NCI-H1417 treated with DMSO at 0.1 percent for 48 hours (cell line): Measurements from ENCODE around the gene GDPD5.
"Not testable (repeated sequence)": the region's sequence is repeated elsewhere in the genome, so short reads cannot be mapped to it uniquely, and the experiment has no call there.

ENCODE experiments used
- DNase-seq: peaks from one replicate; lab custom pipeline; 2025; lab: John Stamatoyannopoulos, UW

The GDPD5 gene

GRCh38 chr11:75428989-75429640 lies 96.6 kb downstream of the GDPD5 start:
- DNase-seq, result no peak

DNA sequence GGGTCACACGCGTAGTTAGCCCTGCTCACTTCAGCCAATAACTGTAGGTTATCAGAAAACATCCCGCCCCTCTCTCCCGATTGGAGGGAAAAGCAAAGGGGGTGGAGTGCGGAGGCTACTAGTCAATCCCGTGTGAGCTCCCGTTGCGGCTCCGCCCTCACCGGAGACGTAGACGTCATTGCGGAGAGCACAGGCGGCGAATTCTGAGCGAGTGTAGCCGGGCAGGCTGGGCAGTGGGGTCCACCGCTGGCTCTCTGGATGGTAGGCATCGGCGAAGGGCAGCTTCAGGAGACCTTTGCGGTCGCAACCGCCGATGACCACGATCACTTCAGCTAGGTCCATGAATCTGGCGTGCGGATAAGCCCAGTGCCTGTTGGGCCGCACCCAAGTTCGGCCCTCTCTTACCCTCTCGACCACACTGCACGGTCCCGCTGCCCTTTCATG lies 97.4 kb downstream of the GDPD5 start:
- no peak for DNase-seq

DNA sequence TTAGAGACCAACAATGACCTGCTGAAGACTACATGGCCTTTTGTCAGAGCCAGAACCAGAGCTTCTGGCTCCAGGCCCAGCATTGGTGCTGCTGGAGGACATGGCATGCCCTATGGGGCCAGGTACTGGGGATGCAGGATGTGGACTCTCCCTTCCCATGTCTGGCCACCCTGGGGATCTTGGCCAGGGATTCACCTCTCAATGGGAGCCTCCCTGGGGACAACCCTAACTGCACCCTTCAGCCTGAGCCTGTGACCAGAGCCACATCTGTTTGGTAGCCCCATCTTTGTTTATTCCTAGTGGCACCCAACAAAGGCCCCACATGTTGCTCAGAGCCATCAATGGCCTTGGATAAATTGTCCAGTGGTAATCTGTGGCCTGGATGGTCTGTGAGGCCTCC lies 98.6 kb downstream of the GDPD5 start:
- DNase-seq, result no peak

DNA sequence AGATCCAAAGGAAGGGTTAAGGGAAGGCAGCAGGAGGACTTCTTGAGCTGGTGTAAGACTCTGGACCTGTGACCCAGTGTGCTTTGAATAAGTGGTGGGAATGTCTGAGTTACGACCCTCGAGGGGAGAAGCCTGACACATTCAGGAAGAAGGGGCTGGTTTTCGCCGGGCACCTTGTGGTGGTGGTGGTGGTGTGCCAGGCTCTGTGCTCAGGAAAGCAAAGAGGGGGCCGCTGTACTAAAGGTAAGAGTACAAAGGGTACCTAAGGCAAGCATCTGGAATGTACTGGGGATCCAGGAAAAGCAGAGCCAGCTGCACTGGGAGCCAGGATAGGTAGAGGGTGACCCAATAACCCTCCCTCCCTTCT lies 99.0 kb downstream of the GDPD5 start:
- no peak for DNase-seq

- no peak for DNase-seq
Measured at GRCh38 chr11:75425422-75425821, 100.3 kb downstream of the GDPD5 start.

DNA sequence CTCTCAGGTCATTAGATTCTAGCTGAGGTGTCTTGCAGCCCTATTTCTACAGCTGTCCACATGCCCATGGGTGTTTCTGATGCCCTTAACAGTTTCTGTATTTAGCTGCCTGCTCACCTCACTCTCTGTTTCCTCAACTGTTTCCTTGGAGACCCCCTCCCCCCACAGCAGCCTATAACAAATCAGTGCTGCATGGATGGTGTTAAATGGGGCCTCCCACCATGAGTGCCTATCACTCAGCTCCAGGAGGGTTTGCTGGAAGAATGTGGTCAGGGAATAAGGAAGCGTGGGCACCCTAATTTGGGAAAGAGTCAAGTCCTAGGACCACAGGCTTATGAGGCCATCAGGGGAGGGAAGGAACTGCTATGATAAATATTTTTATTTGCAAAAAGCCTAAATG lies 101.3 kb downstream of the GDPD5 start:
- no peak for DNase-seq

- DNase-seq, result no peak
Measured at GRCh38 chr11:75423721-75424120, 102.0 kb downstream of the GDPD5 start.

DNA sequence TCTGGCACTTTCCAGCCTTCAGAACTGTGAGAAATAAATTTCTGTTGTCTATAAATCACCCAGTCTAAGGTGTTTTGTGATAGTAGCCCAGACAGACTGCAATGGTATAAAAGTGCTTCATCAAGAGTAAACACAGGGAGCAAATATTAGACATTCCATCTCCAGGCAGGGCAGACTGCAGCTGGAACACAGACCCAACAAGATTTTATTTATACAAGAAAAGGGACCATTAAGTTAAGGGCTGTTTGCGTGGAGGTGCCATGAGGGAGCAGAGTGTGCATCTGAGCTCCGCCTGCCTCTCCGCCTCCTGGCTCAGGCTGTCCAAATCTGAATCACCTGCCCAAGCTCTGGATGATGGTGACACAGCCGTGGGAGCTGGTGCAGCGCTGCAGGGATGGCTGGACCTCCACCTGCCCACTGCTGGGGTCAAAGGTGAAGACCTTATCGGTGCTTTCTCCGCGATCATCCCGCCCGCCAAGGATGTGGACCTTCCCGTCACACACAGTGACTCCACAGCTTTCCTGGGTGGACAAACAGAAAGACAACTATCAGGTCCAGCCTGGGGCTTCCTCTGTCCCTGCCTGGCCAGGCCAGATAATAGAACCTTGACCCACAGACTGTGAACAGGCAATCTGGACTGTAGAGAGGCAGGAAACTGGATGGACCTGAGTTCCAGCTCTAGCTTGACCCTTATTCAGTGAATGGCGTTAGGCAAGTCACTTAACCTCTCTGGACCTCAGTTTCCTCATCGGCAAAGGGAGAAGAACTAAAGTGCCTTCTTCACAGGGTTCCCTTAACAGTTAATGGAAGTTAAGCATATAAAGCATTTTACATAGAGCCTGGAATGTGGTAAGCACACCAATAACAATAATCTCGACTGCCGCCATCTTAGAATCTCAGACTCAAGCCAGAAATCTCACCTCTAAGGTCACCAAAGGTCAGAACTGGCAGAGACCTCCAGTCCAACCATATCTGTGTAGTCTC lies 103.2 kb downstream of the GDPD5 start:
- peak; percentile 62 for DNase-seq

GRCh38 chr11:75421902-75422247 lies 103.9 kb downstream of the GDPD5 start:
- DNase-seq, result no peak

- DNase-seq, result no peak
Measured at GRCh38 chr11:75421035-75421602, 104.6 kb downstream of the GDPD5 start.

DNA sequence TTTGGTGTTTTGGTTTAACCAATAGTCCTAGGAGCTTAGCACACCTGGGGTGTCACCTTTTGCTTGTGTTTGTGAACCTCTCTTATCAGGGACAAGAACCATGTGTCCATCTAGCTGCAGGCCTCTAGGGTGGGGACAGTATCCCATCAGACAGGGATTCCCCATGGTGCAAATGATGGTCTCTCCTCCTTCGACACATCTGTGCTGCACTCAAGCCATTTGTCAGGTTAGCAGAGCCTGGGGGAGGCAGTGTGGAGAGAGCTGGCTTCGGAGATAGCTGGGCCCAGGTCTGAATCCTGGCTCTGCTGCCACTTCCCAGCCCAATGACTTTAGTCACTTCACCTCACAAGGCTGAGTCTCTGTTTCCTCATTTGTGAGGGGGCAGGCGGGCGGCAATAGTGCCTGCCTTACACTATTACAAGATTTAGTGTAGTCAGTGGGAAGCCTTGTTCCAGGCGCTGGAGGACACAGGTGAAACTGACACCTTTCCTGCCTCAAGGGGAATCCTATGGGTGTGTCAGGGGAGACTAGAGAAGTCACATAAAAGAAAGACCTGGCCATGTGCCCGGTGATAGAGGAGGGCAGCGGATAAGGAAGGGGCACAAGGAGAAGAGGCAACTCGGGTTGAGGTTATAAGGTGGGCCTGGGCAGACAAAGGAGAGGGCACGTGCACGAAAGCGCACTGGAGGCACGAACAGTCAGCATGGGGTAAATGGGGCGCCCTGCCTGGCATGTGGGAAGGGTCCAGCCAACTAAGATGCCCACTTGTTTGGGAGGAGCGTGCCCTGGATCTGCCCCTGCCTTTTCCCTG lies 105.3 kb downstream of the GDPD5 start:
- DNase-seq, result no peak

DNA sequence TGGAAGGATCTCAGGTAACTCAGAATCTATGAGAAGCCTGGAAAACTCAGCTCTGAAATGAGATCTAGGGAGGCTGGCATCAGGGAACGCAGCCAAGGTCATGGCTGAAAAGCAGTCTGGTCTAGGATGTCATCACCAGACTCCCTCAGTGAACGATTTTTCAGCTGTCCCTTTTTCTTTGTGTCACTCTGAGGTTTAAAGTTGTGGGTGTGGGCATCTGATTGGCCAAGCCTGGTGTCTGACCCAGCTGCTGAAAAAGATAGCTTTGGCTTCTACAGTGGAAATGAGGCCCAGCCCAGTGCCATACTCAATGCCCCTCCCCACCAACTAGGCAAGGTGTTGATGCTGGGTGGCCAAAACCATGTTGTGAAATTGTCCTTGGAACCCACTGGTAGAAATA lies 111.9 kb downstream of the GDPD5 start:
- DNase-seq, result no peak

DNA sequence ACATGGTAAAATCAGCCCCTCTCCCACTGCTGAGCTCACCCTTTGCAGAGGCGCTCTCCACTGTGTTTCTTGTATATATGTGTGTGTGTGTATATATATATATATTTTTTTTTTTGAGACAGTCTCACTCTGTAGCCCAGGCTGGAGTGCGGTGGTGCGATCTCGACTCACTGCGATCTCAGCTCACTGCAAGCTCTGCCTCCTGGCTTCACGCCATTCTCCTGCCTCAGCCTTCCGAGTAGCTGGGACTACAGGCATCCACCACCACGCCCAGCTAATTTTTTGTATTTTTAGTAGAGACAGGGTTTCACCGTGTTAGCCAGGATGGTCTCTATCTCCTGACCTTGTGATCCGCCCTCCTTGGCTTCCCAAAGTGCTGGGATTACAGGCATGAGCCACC lies 112.6 kb downstream of the GDPD5 start:
- not testable (repeated sequence) for DNase-seq

- not testable (repeated sequence) for DNase-seq
Measured at GRCh38 chr11:75409971-75410370, 115.8 kb downstream of the GDPD5 start.

- no peak for DNase-seq
Measured at GRCh38 chr11:75408957-75409219, 116.9 kb downstream of the GDPD5 start.

- peak; percentile 42 for DNase-seq
Measured at GRCh38 chr11:75406338-75406777, 119.4 kb downstream of the GDPD5 start.

GRCh38 chr11:75403983-75404658 lies 121.6 kb downstream of the GDPD5 start:
- DNase-seq, result no peak

DNA sequence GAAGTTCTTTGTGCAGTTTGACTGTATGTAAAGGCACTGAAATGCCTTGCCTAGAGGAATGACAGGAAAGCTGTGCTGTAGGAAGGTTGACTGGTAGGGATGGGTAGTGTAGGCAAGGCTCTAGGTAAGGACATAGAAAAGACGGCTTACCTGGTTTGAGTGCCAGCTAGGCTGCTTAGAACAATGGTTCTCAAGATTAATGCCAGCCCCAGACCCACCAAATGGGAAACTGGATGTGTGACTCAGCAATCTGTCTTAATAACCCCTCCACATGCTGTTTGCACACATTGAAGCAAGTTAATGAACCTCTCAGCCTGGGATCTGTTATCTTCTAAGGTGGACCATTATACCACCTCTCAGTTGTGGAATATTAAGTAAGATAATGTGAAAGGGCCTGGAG lies 122.7 kb downstream of the GDPD5 start:
- DNase-seq, result no peak

GRCh38 chr11:75402002-75402773 lies 123.6 kb downstream of the GDPD5 start:
- no peak for DNase-seq

DNA sequence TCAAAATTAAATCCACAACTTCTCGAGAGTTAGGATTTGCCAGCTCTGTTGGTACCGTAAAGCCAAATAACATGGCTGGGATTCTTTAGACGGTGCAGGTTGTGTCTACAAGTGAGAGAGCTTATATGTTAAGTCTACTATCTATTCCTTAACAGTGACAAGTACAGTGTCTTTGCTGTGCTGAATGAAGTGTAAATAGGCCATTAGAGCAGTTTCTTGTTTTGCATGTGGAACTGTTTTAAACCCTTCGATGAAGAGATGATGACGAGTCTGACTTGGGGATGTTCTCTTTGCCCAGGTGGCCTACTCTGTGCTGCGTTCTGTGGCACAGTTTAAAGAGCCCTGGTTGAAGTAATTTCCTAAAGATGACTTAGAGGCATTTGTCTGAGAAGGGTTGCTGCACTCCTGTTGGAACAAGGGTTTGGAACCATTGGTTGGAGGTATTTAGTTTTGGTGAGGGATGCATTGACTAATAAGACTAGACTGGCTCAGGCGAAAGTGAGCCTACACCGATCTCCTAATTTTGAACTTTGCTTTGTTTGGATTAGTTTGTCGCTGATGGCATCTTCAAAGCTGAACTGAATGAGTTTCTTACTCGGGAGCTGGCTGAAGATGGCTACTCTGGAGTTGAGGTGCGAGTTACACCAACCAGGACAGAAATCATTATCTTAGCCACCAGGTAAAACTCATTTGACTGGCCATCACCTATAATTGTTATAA lies 125.4 kb downstream of the GDPD5 start:
- no peak for DNase-seq
